Fibroblast of the aortic adventitia (primary cell): ENCODE measurements around the gene TIMM44. TPM values are rescaled to one million over a fixed set of nuclear protein-coding genes. Genes with fewer than 3 reads are reported as not detected.

ENCODE experiments used
- DNase-seq: peaks from one replicate; pipeline ENCODE4 v3.0.0-alpha.2; 2010; ENCODE audit warnings: low read depth
- H3K4me3 ChIP-seq: 2 replicates; pipeline ENCODE4 v1.5.1; 2011; ENCODE audit warnings: low read depth, mild to moderate bottlenecking, control low read depth, low read length, moderate library complexity
- total RNA-seq: library from RNA; depleted of rRNA; stranded (reverse); fragments of >200 nt; gene quantifications from 2 replicates; pipeline ENCODE4 v1.2.3, GENCODE V29; 2012; ENCODE audit warnings: low replicate concordance
- TF ChIP-seq, protein P1 (sequence below): IDR thresholded peaks from 2 replicates; pipeline ENCODE4 v1.5.1; 2011; ENCODE audit warnings: mild to moderate bottlenecking, low read length, control low read depth, inconsistent platforms; ENCODE audit not compliant: insufficient read depth

Gene TIMM44
- total RNA-seq, 1 donor = 40.7 TPM

DNA sequence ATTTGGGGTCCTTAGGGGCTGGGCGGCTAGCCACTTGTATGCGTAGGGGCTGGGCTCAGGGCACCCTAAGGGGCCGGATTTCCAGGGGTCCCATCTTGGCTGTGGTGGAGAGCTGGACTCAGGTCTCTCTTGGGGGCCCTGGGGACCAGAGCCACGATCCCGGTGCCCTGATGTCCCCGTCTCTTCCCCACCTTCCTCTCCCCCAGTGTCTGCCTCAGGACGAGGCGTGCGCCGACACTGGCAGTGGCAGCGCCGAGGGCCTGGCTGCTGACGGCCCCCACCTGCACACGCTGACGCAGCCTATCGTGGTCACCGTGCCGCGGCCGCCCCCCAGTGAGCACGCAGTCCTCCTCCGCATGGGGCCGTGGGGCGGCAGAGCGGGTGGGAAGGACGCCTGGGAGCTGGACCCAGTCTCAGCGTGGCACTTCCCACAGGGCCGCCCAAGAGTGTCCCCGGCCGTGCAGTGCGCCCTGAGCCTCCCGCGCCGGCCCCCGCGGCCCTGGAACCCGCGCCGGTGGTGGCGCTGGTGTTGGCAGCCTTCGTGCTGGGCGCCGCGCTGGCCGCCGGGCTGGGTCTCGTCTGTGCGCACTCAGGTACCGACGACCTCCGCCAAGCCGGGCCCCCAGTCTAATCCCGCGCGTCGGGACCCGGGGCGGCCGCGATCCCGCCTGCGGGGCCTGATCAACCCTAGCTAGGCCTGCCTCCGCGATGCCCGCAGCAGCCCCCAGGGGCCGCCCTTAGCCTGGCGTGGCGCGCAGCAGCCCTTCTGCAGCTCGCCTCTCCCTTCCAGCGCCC lies 26.0 kb downstream of the TIMM44 start:
- peak overlapping the region; percentile 47 for H3K4me3 ChIP-seq
- peak; percentile 45 for DNase-seq
- TF ChIP-seq, protein P1, sequence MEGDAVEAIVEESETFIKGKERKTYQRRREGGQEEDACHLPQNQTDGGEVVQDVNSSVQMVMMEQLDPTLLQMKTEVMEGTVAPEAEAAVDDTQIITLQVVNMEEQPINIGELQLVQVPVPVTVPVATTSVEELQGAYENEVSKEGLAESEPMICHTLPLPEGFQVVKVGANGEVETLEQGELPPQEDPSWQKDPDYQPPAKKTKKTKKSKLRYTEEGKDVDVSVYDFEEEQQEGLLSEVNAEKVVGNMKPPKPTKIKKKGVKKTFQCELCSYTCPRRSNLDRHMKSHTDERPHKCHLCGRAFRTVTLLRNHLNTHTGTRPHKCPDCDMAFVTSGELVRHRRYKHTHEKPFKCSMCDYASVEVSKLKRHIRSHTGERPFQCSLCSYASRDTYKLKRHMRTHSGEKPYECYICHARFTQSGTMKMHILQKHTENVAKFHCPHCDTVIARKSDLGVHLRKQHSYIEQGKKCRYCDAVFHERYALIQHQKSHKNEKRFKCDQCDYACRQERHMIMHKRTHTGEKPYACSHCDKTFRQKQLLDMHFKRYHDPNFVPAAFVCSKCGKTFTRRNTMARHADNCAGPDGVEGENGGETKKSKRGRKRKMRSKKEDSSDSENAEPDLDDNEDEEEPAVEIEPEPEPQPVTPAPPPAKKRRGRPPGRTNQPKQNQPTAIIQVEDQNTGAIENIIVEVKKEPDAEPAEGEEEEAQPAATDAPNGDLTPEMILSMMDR = peak; percentile 63

DNA sequence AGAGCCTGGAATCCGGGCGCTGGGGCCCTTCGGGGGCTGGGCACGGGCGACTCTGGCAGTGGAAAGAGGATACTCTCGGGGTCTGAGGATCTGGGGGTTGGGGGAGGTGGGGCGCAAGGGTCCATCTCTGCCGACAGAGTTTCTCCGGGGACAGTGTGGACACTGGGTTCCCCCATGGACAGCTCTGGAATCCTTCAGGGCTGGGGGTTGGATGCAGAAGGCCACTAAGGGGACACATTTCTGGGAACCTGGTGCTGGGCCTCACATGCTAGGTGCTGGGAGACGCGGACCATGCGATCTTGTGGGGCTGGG lies 26.6 kb downstream of the TIMM44 start:
- TF ChIP-seq, protein P1 = no peak
- DNase-seq = no peak
- peak overlapping the region; percentile 47 for H3K4me3 ChIP-seq

DNA sequence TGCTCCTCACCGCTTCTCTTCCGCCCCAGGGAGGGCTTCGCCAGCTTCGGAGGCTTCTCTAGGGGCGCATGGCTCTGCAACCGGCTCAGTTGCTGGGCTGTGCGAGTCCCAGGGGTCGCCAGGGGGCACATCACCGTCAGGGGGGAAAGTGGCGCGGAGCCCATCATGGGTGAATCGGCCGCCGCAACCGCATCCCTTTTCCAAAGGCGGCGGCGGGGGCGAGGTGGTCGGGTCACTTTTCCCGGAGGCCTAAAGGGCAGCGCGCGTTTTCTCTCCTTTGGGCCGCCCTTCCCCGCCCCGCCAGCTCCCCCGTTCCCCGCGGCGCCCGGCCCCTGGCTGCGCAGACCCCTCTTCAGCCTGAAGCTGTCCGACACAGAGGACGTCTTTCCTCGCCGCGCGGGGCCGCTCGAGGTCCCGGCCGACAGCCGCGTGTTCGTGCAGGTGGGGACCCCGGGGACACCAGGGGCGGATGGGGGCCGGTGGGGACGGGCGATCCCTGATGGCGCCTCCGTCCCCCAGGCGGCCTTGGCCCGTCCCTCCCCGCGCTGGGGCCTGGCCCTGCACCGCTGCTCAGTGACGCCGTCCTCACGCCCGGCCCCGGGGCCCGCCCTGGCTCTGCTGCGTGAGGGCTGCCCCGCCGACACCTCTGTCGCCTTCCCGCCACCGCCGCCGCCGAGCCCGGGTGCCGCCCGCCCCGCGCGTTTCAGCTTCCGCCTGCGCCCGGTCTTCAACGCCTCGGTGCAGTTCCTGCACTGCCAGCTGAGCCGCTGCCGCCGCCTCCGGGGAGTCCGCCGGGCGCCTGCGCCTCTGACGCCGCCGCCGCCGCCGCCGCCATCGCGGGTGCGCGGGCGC lies 27.1 kb downstream of the TIMM44 start:
- H3K4me3 ChIP-seq = peak overlapping the region; percentile 47
- no peak for DNase-seq
- TF ChIP-seq, protein P1 = no peak

DNA sequence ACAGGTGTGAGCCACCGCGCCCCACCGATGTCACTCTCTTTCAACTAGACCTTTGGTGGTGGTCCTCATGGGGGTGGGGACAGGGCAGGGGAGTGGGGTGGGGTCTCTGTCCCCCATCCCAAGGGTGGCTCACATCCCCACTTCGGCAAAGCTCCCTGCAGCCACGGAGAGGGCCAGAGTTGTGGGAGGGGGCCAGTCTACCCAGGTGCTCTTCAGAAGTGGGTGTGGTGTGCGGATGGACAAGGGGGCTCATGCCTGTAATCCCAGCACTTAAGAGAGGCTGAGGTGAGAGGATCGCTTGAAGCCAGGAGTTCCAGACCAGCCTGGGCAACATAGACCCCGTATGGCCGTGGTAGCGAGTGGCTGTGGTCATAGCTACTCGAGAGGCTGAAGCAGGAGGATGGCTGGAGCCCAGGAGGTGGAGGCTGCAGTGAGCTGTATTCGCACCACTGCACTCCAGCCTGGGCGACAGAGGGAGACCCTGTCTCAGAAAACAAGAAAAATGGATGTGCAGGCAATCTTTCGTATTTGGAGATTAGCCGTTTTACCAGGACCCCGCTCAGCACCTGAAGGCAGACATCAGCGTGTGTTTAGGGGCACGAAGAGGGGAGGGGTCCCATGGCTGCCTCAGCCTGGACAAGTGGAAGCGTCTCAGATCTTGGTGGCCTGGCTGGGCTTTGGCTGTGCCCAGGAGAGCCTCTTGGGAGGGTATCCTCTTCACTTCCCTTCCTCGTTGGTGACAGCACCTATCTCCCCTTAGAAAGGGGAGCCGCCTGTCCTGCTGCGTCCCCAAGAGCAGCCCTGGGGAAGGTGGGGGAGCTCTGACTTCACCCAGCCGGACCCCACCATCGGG lies 28.0 kb downstream of the TIMM44 start:
- TF ChIP-seq, protein P1 = no peak
- DNase-seq = no peak
- no peak overlapping the region for H3K4me3 ChIP-seq

DNA sequence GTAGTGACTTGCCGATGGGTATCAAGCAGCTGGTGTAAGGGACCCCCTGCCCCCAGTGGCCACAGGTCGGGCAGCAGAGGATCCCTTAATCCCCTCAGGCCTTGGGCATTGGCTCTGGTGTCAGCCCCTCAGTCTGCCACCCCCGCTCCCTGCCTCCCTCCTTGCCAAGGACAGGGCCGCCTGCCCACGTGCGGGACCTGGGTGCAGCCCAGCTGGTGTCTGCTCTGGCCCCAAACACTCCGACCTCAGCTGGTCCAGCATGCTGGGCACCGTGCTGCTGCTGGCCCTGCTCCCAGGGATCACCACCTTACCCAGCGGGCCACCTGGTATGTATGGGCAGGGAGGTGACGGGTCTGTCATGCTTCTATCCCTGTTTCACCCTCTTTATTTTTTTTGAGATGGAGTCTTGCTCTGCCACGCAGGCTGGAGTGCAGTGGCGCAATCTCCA lies 28.8 kb downstream of the TIMM44 start, which contains the start of gene TGFBR3L:
TSS of gene TGFBR3L (plus strand) at position 233 of the 448 bp plus-strand sequence.
- TF ChIP-seq, protein P1 = no peak
- H3K4me3 ChIP-seq = no peak within 1 kb of the TSS
- DNase-seq = no peak

DNA sequence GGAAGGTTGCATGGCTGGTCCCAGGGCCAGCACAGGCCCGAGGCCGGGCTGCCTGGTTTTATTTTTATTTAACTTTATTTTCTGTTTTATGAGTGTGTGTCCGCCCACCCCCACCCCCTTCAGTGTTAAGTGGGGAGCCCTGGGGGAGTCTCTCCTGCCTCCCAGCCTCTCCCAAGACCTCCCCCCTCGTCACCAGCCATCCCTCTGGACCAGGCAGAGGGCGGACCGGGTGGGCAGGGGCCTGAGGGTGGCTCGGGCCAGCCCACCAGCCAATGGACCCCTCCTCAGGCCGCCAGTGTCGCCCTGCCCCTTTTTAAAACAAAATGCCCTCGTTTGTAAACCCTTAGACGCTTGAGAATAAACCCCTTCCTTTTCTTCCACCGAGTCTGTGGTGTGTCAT lies 29.4 kb downstream of the TIMM44 start:
- TF ChIP-seq, protein P1 = no peak
- no peak overlapping the region for H3K4me3 ChIP-seq
- DNase-seq = no peak
